C4-2B (cell line): ENCODE results near the gene TSPAN4.

Experiments used
- H3K27ac ChIP-seq: fragments of 450-650 bp; 2 replicates; pipeline ENCODE4 v1.5.1; 2017
- ZFX ChIP-seq: fragments of 450-650 bp; IDR thresholded peaks from 2 replicates; pipeline ENCODE4 v1.6.1; 2017
- TF ChIP-seq, protein P1 (sequence below): fragments of 450-650 bp; conservative IDR thresholded peaks from 2 replicates; pipeline ENCODE4 v1.5.1; 2017; ENCODE audit warnings: mild to moderate bottlenecking

TSPAN4 gene

DNA sequence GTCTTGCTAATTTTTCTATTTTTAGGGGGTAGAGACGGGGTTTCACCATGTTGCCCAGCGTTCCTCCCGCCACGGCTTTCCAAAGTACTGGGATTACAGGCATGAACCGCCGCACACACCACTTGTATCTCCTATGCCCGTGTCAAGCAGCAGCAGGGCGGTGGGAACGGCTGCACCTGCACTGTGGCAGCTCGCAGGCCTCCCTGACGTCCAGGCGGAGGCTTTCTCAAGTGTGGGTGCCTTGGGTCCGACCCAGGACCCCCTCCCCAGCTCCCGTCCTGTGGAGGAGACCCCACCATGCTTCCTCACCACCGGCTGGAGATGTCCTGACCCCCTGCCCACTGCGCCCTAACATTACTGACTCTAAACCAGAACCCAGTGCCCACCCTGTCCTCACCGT lies 25.7 kb downstream of the TSPAN4 start:
- TF ChIP-seq, protein P1, sequence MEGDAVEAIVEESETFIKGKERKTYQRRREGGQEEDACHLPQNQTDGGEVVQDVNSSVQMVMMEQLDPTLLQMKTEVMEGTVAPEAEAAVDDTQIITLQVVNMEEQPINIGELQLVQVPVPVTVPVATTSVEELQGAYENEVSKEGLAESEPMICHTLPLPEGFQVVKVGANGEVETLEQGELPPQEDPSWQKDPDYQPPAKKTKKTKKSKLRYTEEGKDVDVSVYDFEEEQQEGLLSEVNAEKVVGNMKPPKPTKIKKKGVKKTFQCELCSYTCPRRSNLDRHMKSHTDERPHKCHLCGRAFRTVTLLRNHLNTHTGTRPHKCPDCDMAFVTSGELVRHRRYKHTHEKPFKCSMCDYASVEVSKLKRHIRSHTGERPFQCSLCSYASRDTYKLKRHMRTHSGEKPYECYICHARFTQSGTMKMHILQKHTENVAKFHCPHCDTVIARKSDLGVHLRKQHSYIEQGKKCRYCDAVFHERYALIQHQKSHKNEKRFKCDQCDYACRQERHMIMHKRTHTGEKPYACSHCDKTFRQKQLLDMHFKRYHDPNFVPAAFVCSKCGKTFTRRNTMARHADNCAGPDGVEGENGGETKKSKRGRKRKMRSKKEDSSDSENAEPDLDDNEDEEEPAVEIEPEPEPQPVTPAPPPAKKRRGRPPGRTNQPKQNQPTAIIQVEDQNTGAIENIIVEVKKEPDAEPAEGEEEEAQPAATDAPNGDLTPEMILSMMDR, result no peak
- TF ChIP-seq ZFX, result no peak
- H3K27ac ChIP-seq, result no peak overlapping the region

DNA sequence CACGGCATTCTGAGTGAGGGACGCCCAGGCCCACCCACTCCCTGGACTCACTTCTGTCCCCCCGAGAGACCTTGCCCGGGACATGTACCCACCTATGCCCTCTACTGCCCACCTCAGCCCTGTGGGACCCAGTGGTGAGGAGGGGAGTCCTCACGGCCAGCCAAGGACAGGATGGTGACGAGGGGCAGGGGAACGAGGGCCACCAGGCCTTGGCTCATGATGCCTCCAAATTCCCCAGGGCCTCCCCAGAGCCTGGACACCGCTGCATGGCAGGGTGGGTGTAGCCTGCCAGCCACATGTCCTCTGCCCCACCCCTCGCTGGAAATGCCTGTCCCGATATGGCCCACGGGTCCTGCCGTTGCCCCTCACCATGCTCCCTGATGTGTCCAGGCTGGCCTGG lies 26.1 kb downstream of the TSPAN4 start:
- H3K27ac ChIP-seq, result no peak overlapping the region
- TF ChIP-seq, protein P1, result no peak
- no peak for TF ChIP-seq ZFX

DNA sequence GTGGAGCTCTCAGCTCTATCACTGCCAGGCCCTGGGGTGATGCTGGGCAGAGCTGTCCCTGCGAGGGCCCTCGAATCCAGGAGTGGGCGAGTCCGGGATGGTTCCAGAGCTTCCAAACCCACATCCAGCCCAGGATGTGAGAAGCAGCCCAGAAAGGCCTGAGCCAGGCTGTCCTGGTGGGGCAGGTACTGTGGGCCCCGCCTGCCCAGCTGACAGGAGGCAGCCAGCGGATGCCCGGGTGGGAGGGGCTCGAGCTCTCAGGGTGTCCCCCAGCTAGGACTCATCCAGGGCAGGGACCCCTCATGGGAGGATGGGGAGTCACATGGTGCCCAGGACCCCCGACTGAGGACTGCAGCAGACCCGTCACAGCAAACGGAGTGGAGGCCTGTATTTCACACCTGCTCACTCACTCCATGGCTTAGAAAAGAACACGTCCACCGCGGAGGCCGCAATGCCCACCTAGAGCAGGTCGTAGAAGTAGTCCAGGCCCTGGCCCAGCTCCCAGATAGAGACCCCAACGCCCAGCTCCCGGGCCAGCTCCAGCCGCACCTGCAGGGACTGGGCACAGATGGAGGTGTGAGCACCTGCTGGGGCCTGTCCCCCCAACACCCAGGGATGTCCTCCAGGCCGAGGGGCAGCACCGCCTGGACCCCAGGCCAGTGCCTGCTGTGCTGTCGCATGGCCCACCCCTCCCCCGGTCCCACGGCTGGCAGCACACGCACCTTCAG lies 26.9 kb downstream of the TSPAN4 start:
- H3K27ac ChIP-seq, result no peak overlapping the region
- TF ChIP-seq, protein P1, result no peak
- TF ChIP-seq ZFX, result no peak

DNA sequence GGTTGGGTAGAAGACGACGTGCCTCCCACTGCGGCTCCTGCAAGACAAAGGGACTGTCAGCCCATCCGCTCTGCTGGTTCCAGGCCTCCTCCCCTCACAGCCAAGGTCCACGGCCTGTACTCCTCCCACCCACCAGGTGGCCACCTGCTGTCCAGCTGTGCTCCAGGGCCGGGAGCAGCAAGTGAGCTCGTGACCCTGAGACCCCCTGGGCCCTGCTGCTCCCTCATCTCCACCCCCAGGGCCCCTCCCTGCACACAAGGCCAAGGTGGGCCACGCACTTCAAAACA lies 27.4 kb downstream of the TSPAN4 start:
- TF ChIP-seq, protein P1, result no peak
- no peak for TF ChIP-seq ZFX
- no peak overlapping the region for H3K27ac ChIP-seq

DNA sequence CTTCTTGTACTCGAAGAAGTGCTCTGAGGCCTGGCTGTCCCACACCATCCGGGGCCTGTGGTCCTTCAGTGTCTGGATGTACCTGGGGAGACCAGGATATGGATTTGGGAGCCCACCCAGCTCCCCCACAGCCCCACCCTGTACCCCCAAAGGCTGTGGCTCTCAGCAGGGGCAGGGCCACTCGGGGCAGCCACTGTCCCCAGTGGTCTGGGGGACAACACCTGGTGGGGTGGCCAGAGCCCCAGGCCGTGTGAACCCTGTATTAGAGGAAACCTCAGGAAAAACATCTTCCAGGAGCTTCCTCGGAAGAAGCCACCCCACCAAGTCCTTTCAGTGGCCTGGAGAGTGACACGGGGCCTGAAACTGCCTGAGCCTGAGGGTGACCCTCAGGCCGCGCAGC lies 27.8 kb downstream of the TSPAN4 start:
- TF ChIP-seq ZFX, result no peak
- TF ChIP-seq, protein P1, result no peak
- H3K27ac ChIP-seq, result no peak overlapping the region

DNA sequence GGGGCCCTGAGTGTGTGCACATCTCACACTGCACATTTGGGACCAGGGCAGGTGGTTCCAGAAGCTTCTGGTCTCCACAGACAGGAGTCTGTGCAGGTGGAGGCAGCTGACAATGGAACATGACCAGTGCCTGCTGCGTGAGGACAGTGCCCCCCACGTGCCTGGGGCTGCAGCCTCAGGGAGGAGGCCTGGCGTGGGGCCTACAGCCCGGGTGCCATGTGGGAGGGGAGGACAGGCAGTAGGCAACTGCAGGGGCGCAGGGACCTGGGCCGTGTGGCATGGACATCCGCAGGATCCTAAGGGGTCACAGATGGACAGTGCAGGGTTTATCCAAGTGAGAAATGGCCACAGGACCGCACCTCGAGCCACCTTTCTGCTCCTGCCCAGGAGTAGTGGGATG lies 28.8 kb downstream of the TSPAN4 start:
- TF ChIP-seq, protein P1, result no peak
- no peak for TF ChIP-seq ZFX

DNA sequence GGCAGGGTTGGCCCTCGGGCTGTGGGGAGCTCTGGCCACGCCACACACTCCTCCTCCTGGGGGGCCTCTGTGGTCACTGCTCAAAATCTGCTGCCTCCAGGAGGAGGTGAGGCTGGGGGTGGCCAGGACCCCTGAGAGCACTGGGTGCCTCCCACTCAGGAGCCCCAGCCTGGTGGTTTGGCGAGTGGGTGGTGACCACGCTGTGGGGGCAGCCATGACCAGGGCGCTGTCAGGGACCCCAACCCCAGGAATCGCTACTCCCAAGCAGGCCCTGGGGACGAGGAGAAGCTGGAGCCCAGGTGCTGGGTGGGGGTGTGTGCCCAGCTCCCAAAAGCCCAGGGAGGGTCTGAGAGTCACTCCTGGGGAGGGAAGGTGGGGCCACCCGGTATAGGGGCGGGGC lies 30.1 kb downstream of the TSPAN4 start:
- H3K27ac ChIP-seq, result no peak overlapping the region
- TF ChIP-seq ZFX, result no peak
- TF ChIP-seq, protein P1, result no peak

More for the DNA sequence above, 28.8 kb downstream of the TSPAN4 start:
- no peak overlapping the region for H3K27ac ChIP-seq
